GM13977 (cell line): Measurements from ENCODE around the gene BIRC3.
A peak's percentile ranks its signal among the peaks of the same experiment; 100 is the strongest.

Experiments
- DNase-seq: peaks from one replicate; pipeline ENCODE4 v3.0.0; 2012; ENCODE audit warnings: low spot score
- CTCF ChIP-seq: IDR thresholded peaks from 2 replicates; pipeline ENCODE4 v1.5.1; 2012; ENCODE audit warnings: mild to moderate bottlenecking, control low read depth; ENCODE audit not compliant: insufficient read depth; ENCODE audit errors: extremely low read depth, missing control alignments
- in situ Hi-C: fragments of 300-500 bp; cut with MboI; formaldehyde crosslinking; loops from one replicate; pipeline ENCODE4 v1.12.0; 2022; ENCODE audit warnings: low sequenced_read_pairs, low pct_unique_long_range_greater_than_20kb, mixed read lengths, inconsistent platforms; ENCODE audit not compliant: unreplicated experiment

Gene BIRC3

GRCh38 chr11:102284008-102284407, 33.3 kb upstream of the BIRC3 start:
- in situ Hi-C loops, result no loop called here
- no peak for DNase-seq
- TF ChIP-seq CTCF, result no peak

- in situ Hi-C loops, result no loop called here
- no peak for TF ChIP-seq CTCF
- DNase-seq, result no peak
Observed at GRCh38 chr11:102286292-102286691, 31.0 kb upstream of the BIRC3 start.

GRCh38 chr11:102287964-102288724, 29.1 kb upstream of the BIRC3 start:
- TF ChIP-seq CTCF, result peak; percentile 63
- in situ Hi-C loops, result no loop called here
- DNase-seq, result peak; percentile 77

GRCh38 chr11:102288725-102289083, 28.6 kb upstream of the BIRC3 start:
- in situ Hi-C loops, result no loop called here
- no peak for DNase-seq
- TF ChIP-seq CTCF, result no peak

- no peak for DNase-seq
- no peak for TF ChIP-seq CTCF
- in situ Hi-C loops, result no loop called here
Observed at GRCh38 chr11:102289592-102289991, 27.7 kb upstream of the BIRC3 start.

- in situ Hi-C loops, result no loop called here
- no peak for DNase-seq
Observed at GRCh38 chr11:102291831-102292230, 25.5 kb upstream of the BIRC3 start.

More at GRCh38 chr11:102291831-102292230, 25.5 kb upstream of the BIRC3 start:
- no peak for TF ChIP-seq CTCF
